NB4 (cell line): Measurements from ENCODE around the gene SYNDIG1.

Experiments used
- DNase-seq: peaks from one replicate; pipeline ENCODE4 v3.0.0; 2010; ENCODE audit warnings: low read depth
- H3K4me3 ChIP-seq: one replicate; pipeline ENCODE4 v1.5.1; 2011; ENCODE audit warnings: mild to moderate bottlenecking, low read depth, low read length, moderate library complexity
- CTCF ChIP-seq: IDR thresholded peaks from one replicate; pipeline ENCODE4 v1.5.1; 2012; ENCODE audit warnings: low read depth, low read length
- MAX ChIP-seq: IDR thresholded peaks from 2 replicates; pipeline ENCODE4 v1.6.1; 2011; ENCODE audit warnings: low read depth, low read length
- MYC ChIP-seq: IDR thresholded peaks from 2 replicates; pipeline ENCODE4 v1.6.1; 2011; ENCODE audit warnings: low read depth, low read length
- POLR2A ChIP-seq: IDR thresholded peaks from 2 replicates; pipeline ENCODE4 v1.6.1; 2011; ENCODE audit warnings: mild to moderate bottlenecking; ENCODE audit not compliant: insufficient read length; ENCODE audit errors: extremely low read depth

Gene SYNDIG1

GRCh38 chr20:24452498-24453127 lies 16.8 kb upstream of the SYNDIG1 start:
- no peak overlapping the region for H3K4me3 ChIP-seq
- no peak for DNase-seq
- TF ChIP-seq MAX (no peak), CTCF (no peak), MYC (no peak), POLR2A (no peak)

- TF ChIP-seq MAX (no peak), POLR2A (no peak), MYC (no peak), CTCF (no peak)
- no peak overlapping the region for H3K4me3 ChIP-seq
- DNase-seq, result no peak
Observed at GRCh38 chr20:24453869-24454268, 15.6 kb upstream of the SYNDIG1 start.

- no peak overlapping the region for H3K4me3 ChIP-seq
- no peak for DNase-seq
- TF ChIP-seq CTCF, result no peak
- no peak for TF ChIP-seq POLR2A
- TF ChIP-seq MYC, result no peak
- TF ChIP-seq MAX, result no peak
Observed at GRCh38 chr20:24455081-24455480, 14.3 kb upstream of the SYNDIG1 start.

- TF ChIP-seq POLR2A (no peak), MYC (no peak), CTCF (no peak), MAX (no peak)
- H3K4me3 ChIP-seq, result no peak overlapping the region
- no peak for DNase-seq
Observed at GRCh38 chr20:24456398-24456781, 13.0 kb upstream of the SYNDIG1 start.

- no peak for TF ChIP-seq CTCF
- no peak for TF ChIP-seq POLR2A
- no peak for TF ChIP-seq MAX
- no peak for TF ChIP-seq MYC
- no peak for DNase-seq
- H3K4me3 ChIP-seq, result no peak overlapping the region
Observed at GRCh38 chr20:24458436-24458835, 11.0 kb upstream of the SYNDIG1 start.
